HG03565 (cell line): Measurements from ENCODE around the gene WDR45B.

Source experiments
- ATAC-seq: cut with Tn5 transposase; IDR thresholded peaks from one replicate; pipeline ENCODE4 v1.9.1; 2021; ENCODE audit warnings: mild to moderate bottlenecking, moderate library complexity; ENCODE audit not compliant: unreplicated experiment

Gene WDR45B

DNA sequence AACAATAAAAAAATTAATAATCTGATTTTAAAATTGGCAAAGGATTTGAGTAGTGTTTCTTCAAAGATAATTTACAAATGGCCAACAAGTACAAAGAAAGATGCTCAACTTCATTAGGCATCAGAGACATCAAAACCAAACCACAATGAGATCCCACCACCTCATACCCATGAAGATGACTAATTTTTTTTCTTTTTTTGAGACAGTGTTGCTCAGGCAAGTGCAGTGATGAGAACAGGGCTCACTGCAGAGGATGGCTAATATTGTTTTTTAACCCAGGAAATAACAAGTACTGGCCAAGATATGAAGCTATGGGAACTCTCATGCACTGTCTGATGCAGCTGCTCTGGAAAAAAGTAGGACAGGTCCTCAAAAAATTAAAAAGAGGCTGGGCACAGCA is 14.9 kb downstream of the WDR45B start:
- ATAC-seq: no peak

GRCh38 chr17:82632451-82632850 is 15.8 kb downstream of the WDR45B start:
- no peak for ATAC-seq

DNA sequence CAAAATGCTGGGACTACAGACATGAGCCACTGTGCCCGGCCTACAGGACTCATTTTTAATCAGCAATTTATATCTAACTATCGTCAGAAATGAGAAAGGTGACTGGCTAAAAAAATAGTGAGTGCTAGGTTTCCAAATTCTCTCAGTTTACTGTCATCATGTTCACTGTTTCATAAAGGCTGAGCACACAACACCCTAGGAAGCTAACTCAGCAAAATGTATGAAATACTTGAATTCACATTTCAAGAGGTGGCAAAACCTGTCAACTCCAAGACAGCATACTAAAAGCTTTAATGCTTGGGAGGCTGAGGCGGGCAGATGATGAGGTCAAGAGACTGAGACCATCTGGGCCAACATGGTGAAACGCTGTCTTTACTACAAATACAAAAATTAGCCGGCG is 16.7 kb downstream of the WDR45B start:
- ATAC-seq: no peak

GRCh38 chr17:82630212-82630611 is 18.0 kb downstream of the WDR45B start:
- ATAC-seq: no peak

- ATAC-seq: no peak
Observed at GRCh38 chr17:82629748-82630147, 18.5 kb downstream of the WDR45B start.

DNA sequence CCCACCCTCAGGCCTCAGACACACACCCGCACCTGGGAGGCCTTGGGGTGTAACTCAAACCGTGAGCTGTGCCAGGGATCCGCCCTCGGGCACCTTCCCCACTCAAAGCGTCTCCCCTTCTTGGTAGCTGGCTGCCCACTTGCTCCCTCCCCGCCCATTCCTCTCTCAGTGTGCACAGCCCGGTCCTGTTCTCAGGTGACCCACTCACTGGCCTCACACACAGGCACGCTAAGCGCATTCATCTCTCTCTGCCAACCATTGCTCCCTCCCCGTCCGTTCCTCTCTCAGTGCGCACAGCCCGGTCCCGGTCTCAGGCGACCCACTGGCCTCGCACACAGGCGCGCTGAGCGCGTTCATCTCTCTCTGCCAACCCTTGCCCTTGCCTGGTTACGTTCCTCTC is 20.8 kb downstream of the WDR45B start:
- ATAC-seq: no peak

DNA sequence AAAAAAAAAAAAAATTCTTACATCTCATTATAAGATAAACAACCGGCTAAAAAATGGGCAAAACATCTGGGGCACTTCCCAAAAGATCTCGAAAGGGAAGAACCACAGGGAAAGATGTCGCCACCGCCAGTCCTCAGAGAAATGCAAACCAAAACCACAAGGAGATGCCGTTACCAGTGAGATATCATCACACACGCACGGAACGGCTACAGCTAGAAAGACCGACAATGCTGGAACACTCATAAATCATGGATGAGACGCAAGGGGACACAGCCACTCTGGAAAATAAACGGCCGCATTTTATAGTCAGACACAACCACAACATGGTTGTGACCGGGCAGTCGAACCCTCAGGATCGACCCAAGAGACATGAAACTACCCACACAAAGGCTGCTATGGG is 24.5 kb downstream of the WDR45B start:
- no peak for ATAC-seq

GRCh38 chr17:82619641-82620040 is 28.6 kb downstream of the WDR45B start:
- ATAC-seq: no peak

DNA sequence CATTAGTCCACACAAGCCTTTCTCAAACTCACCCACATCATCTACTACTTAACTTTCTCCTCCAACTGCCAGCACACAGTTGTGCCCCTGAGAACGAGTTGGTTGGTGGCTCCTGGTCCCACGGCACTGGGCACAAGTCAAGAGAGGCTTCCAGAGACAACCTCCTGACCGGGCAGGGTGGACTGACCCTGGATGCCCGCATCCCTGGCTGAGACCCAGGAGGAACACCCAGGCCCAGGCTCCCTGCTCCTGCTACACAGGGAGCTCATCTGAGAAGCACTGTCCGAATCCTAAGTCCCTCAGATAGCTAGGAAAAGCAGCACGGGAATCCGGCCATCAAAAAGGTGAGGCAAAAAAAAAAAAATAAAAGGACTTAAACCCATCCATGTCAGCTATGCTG is 29.0 kb downstream of the WDR45B start:
- no peak for ATAC-seq

GRCh38 chr17:82616021-82616711 is 32.1 kb downstream of the WDR45B start:
- ATAC-seq: no peak

DNA sequence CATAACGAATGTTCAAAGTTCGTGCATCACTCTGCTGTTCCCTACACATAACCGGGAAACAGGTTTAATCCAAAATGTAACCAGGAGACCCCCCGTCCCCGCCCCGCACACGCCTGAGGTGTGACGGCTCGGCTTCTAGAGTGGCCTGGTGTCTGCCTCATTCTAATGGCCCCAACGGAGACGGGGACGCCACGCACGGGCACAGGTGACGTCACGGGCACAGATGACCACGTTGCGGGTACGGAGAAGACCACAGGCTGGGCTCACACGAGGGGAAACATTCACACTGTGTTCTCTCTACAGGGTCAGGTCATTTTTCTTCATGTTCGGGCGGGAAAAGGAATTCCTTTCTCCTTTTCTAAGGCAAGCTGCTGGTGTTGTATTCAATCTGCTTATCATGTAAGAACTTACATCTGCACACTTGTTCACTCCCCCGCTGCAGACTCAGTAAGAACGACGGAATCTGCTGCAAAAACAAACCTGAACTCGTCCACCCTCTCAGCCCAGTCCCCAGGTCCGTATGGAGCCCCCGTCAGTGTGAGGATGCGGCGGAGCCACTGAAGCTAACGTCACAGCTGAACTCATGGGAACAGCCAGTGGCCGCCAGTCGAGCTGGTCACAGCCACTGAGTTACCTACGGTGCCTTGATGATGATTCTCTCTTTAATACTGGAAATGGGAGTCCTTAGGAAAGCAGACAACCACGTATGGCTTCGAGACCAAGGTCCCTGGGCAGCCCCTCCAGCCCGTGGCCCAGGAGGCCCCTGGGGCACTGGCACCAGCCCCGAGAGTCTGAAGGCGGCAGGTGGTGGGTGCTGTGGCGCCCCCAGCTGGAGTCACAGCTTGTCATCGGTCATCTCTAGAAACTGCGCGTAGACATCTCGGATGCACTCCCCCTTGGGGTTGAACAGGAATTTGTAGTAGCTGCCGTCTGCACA is 32.9 kb downstream of the WDR45B start:
- no peak for ATAC-seq

- ATAC-seq: no peak
Observed at GRCh38 chr17:82614095-82614631, 34.1 kb downstream of the WDR45B start.

DNA sequence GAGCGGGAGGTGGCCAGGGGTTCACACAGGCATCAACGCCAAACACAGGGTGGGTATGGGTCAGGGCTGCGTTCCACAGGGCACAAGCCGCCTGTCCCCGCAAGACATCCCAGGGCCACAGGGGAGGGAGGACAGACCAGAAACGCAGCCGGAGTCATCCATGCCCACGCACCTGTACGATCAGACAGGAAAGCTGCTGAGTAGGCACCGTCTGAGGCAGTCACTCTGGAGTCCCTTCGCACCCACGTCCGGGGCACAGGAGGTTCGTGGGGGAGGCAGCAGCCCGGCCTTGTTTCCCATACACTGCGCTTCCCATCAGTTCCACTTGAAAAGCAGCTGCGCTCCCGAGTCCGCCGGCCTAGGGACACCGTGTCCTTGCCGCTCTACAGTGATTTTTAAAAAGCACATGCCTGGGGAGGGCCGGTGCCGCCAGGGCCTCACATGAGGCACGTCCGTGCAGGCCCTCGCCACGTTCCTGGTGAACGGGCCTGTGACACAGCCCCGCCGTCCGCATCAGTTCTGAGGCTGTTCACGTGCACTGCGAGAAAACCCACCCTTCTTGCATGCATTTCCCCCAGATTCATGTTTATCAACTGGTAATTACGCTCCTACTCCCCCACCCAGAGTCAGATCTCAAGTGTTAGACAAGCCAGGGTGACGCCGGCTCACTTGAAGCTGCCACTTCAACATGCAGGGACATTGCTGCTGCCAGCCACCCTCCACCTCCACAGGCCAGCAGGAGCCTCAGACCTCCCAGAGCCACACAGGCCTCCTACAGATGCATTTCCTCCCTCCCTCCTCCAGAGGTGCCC is 34.8 kb downstream of the WDR45B start:
- no peak for ATAC-seq

GRCh38 chr17:82611140-82612058 is 36.8 kb downstream of the WDR45B start:
- no peak for ATAC-seq

DNA sequence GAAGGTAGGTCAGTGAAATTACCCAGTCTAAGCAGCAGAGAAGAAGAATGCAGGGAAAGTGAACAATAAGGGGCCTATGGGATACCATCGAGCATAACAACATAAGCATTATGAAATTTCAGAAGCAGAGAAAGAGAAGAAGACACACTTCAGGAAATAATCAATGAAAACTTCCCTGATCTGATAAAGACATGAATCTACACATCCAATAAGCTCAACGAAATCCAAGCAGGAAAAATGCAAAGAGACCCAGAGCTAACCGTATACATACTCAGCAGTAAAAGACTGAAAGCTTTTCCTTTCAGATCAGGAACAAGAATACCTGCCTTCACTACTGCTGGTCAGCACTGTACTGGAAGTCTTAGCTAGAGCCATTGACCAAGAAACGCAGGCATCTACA is 38.6 kb downstream of the WDR45B start:
- no peak for ATAC-seq

DNA sequence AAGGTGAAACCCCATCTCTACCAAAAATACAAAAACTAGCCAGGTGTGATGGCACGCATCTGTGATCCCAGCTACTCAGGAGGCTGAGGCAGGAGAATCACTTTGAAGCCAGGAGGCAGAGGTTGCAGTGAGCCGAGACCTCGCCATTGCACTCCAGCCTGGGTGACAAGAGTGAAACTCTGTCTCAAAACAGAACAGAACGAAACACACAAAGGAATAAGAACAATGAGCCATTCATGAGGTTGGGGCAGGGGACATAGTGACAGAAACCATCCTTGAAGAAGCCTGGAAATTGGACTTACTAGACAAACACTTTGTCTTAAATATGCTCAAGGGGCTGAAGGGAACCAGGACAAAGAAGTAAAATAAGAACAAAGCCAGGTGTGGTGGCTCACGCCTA is 39.4 kb downstream of the WDR45B start:
- ATAC-seq: no peak

GRCh38 chr17:82605939-82606600 is 42.2 kb downstream of the WDR45B start:
- no peak for ATAC-seq

DNA sequence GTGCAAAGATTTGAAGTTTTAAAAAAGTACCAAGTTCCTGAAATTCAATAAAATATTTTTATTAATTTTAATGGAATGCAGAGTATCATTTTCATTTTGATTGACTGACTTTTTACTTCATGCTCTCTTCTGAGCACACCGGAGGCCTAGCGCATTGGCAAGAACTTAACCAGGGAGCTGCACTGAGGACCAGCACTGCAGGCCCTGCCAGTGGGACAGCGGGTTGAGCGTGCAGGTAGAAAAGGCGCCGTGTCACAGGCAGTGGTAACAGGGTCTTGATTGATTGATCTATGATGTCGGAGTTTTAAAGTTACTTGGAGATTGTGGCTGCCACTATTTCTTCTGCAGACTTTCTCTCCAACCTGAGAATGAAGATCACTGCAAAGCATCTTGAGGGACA is 43.7 kb downstream of the WDR45B start:
- ATAC-seq: no peak

DNA sequence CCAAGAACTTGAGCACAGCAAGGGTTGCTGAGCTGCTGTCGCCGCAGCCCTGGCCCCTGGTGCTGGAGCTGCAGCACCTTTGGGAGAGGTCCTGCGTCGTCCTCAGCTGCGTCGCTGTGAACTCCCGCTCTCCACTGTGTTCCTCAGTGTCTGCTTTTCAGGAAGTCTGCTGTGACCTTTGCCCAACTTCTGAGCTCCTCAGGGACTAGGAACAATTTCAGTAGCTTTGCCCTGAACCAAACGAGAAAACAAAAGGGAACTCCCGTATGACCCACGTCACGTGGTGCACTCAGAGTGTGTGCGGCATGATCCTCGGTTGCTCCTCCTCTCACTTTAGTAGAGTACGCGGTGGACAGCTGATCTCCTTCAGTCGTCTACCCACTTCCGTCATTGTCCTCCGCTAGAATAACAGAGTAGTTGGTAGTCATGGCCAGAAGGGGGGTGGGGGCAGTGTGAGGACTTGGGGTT is 44.2 kb downstream of the WDR45B start:
- no peak for ATAC-seq
